KBM-7 (cell line): ENCODE results near the gene CLTCL1.
"Not testable (repeated sequence)": the region's sequence is repeated elsewhere in the genome, so short reads cannot be mapped to it uniquely, and the experiment has no call there.

Experiments used
- DNase-seq: peaks from one replicate; pipeline ENCODE4 v3.0.0-alpha.2; 2015
- in situ Hi-C: fragments of 300-500 bp; cut with MboI; formaldehyde crosslinking; loops from 2 replicates; pipeline ENCODE4 v1.14.3; 2020; ENCODE audit warnings: low sequenced_read_pairs, low pct_unique_long_range_greater_than_20kb, mixed read lengths

Gene CLTCL1

DNA sequence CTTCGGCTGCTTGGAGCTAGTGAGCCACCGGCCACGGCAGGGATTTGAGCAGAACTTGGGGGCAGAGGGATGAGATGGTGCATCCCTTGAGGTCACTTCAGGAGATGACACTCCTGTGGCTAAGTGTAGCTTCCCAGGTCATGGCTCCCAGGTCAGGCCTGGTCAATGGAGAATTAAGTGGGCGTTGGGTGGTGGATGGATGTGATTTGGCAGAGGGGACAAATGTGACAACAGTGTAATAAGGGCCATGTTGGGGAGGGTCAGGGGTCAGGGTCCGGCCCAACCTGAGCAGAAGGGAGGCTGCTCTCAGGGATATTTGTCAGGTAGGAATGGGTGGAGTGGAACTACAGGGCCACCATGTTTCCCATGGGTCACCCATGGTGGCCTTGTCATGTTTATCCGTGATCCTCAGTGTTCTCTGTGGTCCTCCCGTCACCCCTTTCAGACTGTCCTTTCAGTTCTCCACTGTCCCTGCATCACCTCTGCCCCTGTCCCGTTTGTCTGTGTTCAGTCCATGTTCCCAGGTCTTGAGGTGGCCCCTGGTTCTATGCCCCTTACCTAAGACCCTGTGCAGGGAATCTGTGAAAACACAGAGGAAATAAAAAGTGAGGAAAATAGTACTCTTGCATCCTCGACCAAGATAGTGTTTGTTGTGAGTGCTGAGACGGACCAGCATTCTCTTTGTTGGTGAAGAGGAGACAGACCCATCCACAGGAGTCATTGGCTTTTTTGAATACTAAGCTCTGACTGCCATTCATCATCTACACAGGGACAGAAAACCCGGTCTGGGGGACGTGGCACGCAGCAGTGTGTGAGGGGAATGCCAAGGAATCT, 119.1 kb downstream of the CLTCL1 start:
- in situ Hi-C loops = no loop called here
- no peak for DNase-seq

DNA sequence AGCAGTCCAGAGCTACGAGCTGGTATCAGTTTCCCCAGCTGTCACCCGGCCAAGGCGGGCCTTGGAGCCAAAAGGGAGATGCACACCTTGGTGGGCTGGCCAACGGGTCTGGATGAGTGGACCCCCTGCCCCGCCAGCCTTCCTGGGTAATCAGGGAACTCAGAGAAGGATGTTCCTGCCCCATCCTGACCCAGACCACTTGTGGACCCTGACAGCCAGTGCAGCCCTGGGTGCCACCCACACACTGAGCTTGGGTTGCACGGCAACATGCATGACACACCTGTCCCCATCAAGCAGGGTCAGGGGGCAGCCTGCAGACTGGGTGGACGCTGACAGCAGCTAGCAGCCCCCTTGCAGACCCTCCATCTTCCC, 121.6 kb downstream of the CLTCL1 start:
- in situ Hi-C loops = no loop called here
- no peak for DNase-seq

DNA sequence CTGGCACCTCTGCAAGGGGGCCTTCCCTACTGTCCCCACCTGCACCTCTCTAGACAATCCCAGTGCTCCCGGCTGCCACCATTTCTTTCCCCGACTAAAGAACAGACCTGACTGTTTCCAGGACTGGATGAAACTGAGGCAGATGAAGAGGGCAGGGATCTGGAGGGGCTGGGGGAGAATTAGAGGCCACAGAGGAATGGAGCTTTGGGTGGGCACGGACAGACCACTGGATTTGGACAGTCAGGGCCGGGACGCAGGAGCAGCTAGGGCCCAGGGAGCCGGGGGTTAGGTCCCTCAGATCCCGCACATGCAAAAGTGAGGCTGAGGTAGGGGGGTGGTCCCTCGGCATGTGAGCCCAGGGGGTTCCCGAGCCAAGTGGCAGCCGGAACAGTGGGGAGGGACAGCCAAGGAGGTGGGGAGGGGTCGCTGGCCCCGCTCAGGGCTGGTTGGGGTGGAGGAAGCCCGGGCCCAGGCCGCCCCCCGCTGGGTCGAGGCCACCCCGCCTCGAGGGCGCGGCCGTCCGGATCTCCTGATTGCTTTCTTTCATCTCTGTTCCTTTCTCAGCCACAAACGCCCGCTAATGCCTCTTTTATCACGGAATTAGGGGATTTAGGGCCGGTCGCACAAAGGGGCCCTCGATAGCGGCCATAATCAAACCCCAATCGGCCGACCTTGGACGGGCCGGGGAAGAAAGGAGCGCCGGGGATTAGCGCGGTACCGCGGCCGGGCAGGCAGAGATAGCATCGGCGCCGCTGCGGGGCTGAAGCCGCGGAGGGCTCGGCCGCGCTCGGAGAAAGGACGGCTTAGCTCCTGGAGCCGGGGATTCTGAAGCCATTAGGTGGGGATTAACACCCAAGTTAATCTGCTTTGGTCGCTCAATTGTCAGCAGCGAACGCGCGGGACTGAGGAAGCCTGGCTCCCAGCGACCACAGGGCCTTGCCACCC, 122.2 kb downstream of the CLTCL1 start:
- in situ Hi-C loops = no loop called here
- DNase-seq = no peak

DNA sequence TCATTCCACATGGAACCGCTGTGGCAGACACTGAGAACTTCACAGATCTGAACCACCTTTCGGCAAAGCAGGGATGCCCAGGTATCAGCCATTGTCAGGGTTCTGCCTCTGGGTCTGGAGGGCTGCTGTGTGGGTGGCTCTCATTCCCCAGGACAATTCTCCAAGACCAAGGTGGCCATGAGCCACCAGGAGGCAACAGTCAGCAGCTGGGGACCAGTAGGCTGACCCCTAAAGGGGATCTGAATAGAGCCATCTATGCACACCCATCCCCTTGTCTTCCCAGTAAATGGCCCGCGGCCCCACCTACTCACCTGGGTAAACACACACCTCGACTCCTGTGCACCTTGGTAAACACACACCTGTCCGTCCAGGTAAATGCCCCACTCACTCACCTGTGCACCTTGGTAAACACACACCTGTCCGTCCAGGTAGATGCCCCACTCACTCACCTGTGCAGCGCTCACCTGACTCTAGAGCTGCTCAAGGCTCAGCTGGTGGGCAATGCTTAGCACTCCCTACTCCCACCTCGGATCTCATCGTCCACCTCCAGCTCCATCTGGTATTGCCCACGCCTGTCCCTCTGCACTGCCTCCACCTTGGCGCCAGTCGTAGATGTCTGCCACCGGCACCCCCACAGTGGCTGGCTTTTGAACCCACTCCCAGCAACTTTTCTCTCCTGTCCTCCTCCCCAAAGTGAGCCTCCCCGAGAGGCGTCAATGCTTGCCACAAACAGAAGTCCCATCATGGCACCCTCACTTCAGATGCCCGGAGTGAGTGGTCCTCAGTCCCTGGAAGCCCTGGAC, 123.2 kb downstream of the CLTCL1 start:
- no peak for DNase-seq
- in situ Hi-C loops = no loop called here

DNA sequence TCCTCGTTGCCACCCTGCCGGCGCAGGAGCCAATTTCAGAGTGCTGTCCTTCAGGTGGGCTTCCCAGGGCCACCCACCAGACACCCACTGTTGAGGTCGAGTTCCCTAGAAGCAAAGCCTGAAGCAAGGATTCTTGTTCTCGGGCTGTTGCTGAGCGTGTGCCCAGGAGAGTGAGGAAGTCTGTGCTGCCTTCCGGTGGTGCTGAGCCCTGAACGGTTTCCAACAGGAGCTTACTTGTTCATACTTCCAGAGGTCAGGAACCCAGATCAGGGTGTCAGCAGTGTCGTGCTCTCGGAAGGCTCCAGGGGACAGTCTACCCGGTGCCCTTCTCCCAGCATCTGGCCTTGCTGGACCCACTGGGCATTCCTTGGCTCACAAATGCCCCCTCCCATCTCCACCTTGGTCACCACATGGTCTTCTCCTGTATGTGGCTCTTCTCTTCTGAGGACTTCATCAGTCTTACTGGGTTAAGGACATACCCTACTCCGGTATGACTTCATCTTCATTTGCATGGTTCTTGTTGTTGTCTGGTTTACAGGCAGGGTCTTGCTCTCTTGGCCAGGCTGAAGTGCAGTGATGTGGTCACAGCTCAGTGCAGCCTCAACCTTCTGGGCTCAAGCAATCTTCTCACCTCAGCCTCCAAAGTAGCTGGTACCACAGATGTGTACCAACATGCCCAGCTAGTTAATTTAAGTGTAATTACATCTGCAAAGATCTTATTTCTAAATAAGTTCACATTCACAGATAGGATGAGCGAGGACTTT, 124.2 kb downstream of the CLTCL1 start:
- no peak for DNase-seq
- in situ Hi-C loops = no loop called here

DNA sequence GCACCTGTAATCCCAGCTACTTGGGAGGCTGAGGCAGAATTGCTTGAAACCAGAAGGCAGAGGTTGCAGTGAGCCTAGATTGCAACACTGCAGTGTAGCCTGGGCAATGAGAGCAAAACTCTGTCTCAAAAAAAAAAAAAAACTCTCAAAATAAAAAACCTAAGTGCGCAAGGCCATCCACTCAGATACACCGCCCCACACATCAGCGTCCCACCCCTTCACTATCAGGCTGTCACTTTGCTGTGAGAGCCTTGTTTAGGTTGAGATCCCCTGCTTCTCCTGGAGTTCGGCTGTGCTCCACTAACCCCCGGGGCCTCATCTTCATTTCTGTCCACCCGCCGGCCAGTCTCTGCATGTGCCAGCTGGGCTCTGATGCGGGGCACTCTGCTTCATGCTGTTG, 125.1 kb downstream of the CLTCL1 start:
- in situ Hi-C loops = no loop called here
- DNase-seq = no peak

DNA sequence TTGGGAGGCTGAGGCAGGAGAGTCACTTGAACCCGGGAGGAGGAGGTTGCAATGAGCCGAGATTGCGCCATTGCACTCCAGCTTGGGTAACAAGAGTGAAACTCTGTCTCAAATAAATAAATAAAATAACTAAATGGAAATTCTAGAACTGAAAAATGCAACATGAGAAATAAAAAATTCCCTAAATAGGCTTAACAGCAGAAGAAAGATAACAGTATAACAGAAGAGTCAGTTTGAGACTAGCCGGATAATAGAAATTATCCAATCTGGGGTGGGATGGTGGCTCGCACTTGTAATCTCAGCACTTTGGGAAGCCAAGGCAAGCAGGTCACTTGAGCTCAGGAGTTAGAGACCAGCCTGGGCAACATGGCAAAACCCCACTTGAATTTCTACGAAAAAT, 127.1 kb downstream of the CLTCL1 start:
- no peak for DNase-seq
- in situ Hi-C loops = no loop called here

DNA sequence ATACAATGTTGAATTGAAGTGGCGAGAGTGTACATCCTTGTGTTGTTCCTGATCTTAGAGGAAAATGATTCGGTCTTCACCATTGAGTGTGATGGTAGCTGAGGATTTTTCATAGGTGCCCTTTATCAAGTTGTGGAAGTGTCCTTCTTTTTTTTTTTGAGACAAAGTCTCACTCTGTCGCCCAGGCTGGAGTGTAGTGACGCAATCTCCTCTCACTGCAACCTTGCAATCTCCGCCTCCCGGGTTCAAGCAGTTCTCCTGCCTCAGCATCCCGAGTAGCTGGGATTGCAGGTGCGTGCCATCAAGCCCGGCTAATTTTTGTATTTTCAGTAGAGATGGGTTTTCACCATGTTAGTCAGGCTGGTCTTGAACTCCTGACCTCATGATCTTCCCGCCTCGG, 132.9 kb downstream of the CLTCL1 start:
- in situ Hi-C loops, DNase-seq: not testable (repeated sequence)

DNA sequence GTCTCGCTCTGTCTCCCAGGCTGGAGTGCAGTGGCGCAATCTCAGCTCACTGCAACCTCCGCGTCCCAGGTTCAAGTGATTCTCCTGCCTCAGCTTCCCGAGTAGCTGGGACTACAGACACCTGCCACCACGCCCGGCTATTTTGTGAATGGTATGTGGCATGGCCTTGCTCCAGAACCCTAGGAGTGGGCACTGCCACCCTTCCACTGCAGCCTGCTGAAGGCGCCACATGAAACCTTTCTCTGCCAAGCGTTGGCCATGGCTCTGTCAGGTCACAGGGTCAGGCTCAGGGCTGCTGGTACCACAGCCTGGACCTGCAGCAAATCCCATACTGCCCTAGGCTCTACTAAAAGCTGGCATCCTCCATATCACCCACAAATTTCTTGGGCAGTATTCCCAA, 135.4 kb downstream of the CLTCL1 start:
- in situ Hi-C loops, DNase-seq: not testable (repeated sequence)

DNA sequence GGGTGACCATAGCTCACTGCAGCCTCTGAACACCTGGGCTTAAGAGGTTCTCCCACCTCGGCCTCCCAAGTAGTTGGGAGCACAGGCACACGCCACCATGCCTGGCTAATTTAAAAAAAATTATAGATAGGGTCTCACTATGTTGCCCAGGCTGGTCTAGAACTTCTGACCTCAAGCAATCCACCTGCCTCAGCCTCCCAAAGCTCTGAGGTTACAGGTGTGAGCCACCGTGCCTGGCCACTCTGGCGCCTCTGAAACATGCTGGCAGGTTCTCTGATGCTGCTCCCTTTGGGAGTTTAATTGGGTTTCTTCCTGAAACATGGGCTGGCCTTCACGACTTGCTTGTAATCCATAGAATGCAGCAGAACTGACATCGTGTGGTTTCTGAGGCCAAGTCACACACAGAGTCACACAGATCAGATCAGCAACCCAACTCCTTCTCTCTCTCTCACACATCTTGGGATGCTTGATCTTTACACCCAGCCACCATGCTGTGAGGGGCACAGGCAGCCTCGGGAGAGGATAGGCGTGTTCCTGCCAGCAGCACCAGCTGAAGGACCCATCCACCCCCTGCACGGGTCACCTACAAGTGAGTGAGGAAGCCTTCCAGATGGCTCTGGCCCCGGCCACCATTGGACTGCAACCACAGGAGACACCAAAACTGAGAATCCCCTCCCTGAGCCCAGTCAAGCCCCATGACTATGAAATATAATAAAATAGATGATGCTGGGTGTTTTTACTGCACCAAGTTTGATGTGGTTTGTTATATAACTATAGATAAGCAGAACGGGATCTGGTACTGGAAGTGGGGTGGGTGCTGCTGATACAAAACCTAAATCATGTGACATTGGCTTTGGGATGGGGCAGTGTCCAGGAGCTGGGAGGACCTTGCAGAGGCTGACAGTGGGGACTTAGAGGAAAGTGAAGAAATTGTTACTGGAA, 138.3 kb downstream of the CLTCL1 start:
- in situ Hi-C loops = no loop called here
- no peak for DNase-seq

DNA sequence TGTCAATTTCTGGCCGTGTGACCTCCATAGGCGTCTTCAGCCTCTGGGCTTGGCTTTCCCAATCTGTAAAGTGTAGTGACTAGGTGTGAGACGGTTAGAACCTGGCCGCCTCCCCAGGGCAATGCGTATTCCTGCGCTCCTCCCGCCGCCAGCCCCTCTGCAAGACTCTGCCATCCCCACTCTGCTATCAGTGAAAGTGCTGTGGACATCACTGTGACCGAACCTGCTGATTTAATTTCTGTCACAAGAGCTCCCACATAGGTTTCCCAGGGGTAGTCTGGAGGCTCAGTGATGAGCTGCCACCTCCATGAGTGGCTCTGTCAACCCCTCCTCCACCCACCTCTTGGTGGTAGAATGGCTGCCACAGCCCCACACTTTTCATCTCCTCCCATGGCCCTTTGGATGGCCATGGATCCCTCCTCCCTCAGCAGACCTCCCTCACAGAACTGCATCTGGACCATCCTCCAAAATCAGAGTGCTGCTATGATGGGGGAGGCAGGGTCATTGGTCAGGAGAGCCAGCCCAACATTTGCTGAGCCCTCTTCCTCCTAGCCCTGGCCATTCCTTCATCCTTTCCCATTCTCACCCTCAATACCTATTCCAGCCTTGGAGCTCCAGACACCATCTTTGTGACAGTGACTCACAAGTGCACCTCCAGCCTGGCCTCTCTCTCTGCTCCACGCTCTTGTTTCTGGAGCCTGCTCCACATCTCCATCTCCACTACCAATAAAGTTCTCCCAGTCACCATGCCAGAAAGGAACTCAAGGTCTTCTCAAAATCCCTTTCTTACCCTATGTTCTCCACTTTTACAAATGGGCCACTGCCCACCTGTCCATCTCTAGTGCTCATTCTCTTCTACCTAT, 140.0 kb downstream of the CLTCL1 start:
- in situ Hi-C loops = no loop called here
- DNase-seq = no peak

DNA sequence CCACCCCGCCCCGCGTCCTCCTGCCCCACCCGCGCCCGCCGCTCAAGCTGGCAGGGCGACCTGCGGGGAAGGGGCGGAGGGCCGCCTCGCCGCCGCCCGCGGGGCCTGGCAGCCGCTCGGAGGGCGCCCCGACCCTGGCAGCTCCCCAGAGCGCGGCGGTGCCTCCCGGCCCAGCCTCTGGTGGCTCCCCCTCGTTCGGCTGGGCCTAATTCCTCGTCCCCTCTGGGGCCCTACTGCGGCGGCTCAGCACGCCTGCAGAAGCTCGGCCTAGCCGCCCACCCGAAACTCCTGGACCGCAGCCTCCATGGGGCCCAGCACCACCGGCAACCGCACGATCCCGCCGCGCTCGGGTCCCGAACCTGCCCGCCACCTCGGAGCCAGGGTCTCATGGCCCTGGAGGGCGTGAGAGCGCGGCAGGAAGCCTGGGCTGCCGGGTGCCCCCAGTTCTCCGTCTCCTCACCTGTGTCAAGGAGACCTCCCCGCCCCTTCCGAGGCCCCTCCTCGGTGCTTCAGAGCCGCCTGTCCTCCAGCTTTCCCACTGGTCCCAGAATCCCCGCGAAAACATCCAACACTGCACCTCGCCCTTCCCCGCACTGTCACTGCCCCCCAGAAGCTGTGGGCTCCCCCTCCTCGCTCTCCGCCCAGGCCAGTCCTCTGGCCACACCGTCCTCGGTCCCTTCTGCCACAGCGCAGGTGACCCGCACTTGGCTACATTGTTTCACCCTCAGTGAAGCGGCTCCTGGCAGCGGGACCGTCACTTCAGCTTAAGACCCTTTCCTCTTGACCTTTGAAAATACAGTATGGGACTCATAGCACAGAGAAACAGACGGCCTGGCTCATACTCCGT, 140.8 kb downstream of the CLTCL1 start:
- DNase-seq = no peak
- in situ Hi-C loops = no loop called here

DNA sequence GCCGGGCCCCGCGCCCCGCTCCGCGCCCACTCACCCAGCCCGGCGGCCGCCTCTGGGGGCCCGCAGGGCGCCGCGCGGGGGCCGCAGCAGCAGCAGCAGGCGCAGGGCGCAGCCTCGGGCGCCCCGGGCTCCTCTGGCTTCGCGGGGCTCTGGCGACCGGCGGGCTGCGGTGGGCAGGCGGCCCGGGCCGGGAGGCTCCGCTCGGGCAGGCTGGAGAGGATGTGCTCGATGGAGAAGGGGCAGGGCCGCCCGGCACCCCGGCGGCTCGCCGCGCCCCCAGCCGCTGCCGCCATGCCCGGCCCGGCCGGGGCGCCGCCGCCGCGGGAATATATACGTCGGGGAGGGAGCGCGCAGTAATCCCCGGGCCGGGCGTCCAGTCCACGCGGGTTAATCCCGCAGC, 141.5 kb downstream of the CLTCL1 start, which contains the start of gene GSC2:
Gene GSC2 (minus strand): TSS at position 302 of the 400 bp plus-strand sequence. CDS start 9 bp downstream, at position 293.
- in situ Hi-C loops = no loop called here
- no peak for DNase-seq

DNA sequence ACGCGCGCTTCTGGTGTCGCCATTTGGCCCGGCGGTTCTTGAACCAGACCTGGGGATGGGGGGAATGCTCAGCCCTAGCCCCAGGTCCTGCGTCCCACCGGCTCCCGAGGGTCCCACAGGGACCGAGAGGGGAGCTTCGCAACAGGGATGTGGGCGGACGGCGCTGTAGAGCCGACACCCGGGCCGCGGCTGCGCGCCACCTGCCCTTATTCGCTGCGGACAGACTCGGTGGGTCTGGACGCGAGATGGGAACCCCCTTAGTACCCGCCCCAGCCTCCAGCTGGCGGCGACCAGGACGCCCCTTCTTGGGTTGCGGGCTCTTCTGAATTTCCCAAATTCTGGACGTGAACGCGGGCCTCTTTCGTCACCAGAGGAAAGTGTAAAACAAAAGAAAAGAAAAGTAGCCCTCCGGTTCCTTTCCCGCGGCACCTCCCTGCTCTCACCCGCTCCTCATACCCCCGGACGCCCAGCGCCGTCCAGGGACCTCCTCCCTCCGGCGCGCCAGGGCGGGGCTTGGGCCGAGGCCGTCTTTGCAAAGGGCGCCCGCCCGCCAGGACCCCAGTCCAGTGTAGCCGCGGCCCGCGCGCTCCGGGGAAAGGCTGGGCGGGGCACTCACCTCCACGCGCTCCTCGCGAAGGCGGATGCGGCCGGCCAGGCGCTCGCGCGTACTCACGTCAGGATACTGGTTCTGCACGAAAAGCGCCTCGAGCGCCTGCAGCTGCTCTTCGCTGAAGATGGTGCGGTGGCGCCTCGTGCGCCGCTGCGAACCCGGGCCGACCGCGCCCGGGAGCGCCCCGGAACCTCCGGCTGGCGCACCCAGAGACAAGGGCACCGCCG, 142.3 kb downstream of the CLTCL1 start:
- in situ Hi-C loops = no loop called here
- DNase-seq = no peak

DNA sequence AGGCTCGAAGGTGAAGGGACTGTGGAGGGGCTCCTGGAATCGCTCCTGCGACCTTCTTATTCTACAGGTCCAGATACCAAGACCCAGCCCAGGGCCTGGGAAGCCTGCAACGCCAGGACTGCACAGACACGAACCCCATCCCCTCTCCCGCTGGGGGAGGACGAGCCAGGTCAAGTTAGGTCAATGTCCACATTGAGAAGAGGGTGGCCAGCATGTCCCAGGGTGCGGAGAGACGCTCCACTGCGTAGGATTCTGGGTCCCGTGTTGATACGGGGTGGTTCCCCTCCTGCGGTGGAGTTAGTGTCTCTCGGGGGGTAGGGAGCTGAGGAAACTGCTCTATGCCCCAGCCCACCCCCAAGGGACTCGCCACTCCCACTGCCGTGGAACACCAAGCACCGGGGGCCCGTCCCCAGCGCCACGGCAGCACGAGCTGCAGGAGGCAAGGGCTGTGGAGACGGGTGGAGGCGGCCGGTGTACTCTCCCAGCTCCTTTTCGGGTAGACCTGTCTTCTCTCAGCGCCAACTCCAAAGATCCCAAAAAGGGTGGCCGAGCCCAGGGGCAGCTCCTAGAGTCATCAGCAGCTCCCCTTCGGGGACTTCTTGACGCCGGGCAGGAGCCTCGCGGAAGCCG, 143.0 kb downstream of the CLTCL1 start:
- in situ Hi-C loops = no loop called here

More for the DNA sequence above, 143.0 kb downstream of the CLTCL1 start:
- DNase-seq = no peak
